Tibial nerve (tissue), 4 donors: ENCODE data around the gene MAPK4.

ENCODE experiments used
- EP300 ChIP-seq, 2 donors: sonication (generic); formaldehyde crosslinking; IDR thresholded peaks; one replicate each; pipeline ENCODE4 v1.6.1; 2017; ENCODE audit warnings: antibody characterized with exemption in 2 of 2, mild to moderate bottlenecking in 1 of 2
- POLR2A ChIP-seq, 2 donors: fragments of 450-650 bp; IDR thresholded peaks; one replicate each; pipeline ENCODE4 v1.6.1; 2017; ENCODE audit warnings: antibody characterized with exemption in 2 of 2, mild to moderate bottlenecking in 2 of 2, moderate library complexity in 2 of 2
- TF ChIP-seq, protein P1 (sequence below), 5 experiments: fragments of 200-600 bp in 3 of 5; fragments of 450-650 bp in 2 of 5; sonication (generic) in 3 of 5; IDR thresholded peaks; one replicate each; pipeline ENCODE4 v1.5.1; 2016 to 2019; ENCODE audit warnings: antibody characterized with exemption in 5 of 5, mild to moderate bottlenecking in 3 of 5, moderate library complexity in 2 of 5

DNA sequence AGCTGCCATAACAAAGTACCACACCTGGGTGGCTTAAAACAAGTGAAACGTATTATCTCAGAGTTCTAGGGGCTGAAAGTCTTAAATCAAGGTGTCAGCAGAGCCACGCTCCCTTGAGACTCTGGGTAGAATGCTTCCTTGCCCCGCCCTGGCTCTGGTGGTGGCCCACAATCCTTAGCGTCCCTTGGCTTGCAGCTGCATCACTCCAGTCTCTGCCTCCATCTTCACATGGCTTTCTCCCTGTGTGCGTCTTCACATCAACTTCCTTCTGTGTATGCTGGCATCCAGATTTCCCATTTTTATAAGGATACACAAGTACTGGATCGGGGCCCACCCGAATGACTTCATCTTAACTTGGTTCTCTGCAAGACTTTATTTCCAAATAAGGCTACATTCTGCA lies 197.5 kb downstream of the MAPK4 start:
- TF ChIP-seq POLR2A (IDR thresholded peaks at IDR 0.05) = no peak
- TF ChIP-seq EP300 (IDR thresholded peaks at IDR 0.05) = no peak
- TF ChIP-seq, protein P1, sequence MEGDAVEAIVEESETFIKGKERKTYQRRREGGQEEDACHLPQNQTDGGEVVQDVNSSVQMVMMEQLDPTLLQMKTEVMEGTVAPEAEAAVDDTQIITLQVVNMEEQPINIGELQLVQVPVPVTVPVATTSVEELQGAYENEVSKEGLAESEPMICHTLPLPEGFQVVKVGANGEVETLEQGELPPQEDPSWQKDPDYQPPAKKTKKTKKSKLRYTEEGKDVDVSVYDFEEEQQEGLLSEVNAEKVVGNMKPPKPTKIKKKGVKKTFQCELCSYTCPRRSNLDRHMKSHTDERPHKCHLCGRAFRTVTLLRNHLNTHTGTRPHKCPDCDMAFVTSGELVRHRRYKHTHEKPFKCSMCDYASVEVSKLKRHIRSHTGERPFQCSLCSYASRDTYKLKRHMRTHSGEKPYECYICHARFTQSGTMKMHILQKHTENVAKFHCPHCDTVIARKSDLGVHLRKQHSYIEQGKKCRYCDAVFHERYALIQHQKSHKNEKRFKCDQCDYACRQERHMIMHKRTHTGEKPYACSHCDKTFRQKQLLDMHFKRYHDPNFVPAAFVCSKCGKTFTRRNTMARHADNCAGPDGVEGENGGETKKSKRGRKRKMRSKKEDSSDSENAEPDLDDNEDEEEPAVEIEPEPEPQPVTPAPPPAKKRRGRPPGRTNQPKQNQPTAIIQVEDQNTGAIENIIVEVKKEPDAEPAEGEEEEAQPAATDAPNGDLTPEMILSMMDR (IDR thresholded peaks at IDR 0.05) = no peak
